IPS-18a (cell line): ENCODE measurements around the gene MFN1.
"Not testable (repeated sequence)": the region's sequence is repeated elsewhere in the genome, so short reads cannot be mapped to it uniquely, and the experiment has no call there.

Experiments used
- H3K27ac ChIP-seq: one replicate; pipeline ENCODE4 v1.5.1; 2013; ENCODE audit warnings: low read length
- H3K27me3 ChIP-seq: one replicate; pipeline ENCODE4 v1.6.1; 2013; ENCODE audit warnings: mild to moderate bottlenecking, low read length; ENCODE audit not compliant: control insufficient read depth, insufficient read depth
- H3K36me3 ChIP-seq: one replicate; pipeline ENCODE4 v1.6.1; 2013; ENCODE audit warnings: low read depth, low read length; ENCODE audit not compliant: control insufficient read depth
- H3K4me1 ChIP-seq: one replicate; pipeline ENCODE4 v1.6.1; 2013; ENCODE audit warnings: low read depth, low read length; ENCODE audit not compliant: control insufficient read depth
- H3K4me3 ChIP-seq: one replicate; pipeline ENCODE4 v1.5.1; 2013; ENCODE audit warnings: low read length
- H3K9ac ChIP-seq: one replicate; pipeline ENCODE4 v1.6.1; 2013; ENCODE audit warnings: mild to moderate bottlenecking, low read length, moderate library complexity
- H3K9me3 ChIP-seq: one replicate; pipeline ENCODE4 v1.6.1; 2013; ENCODE audit warnings: low read depth, low read length; ENCODE audit not compliant: control insufficient read depth

The MFN1 gene

GRCh38 chr3:179347345-179348194 is at the start of gene MFN1:
Gene MFN1 (plus strand): TSS chr3:179347709. CDS start chr3:179348852, 1,143 bp downstream.
- H3K27ac ChIP-seq: no peak within 1 kb of the TSS
- H3K4me3 ChIP-seq: peak within 1 kb of the TSS; percentile 82
- no peaks in the 10 kb centered on the region for H3K27me3 ChIP-seq
- peak within 1 kb of the TSS; percentile 53 for H3K9ac ChIP-seq
- H3K4me1 ChIP-seq: peaks cover 7% of the 10 kb centered on the region
- H3K36me3 ChIP-seq: peaks cover 16% of the 10 kb centered on the region
- H3K9me3 ChIP-seq: no peaks in the 10 kb centered on the region

GRCh38 chr3:179297971-179298725 is 49.4 kb upstream of the MFN1 start:
- no peak overlapping the region for H3K9ac ChIP-seq
- H3K4me1 ChIP-seq: peaks cover 5% of the 10 kb centered on the region
- no peaks in the 10 kb centered on the region for H3K36me3 ChIP-seq
- H3K27ac ChIP-seq: no peak overlapping the region
- H3K4me3 ChIP-seq: no peak overlapping the region
- no peaks in the 10 kb centered on the region for H3K27me3 ChIP-seq
- H3K9me3 ChIP-seq: no peaks in the 10 kb centered on the region

GRCh38 chr3:179299316-179299715 is 48.2 kb upstream of the MFN1 start:
- no peak overlapping the region for H3K9ac ChIP-seq
- H3K27me3 ChIP-seq: no peaks in the 10 kb centered on the region
- no peaks in the 10 kb centered on the region for H3K9me3 ChIP-seq
- H3K36me3 ChIP-seq: no peaks in the 10 kb centered on the region
- H3K27ac ChIP-seq: no peak overlapping the region
- peaks cover 5% of the 10 kb centered on the region for H3K4me1 ChIP-seq
- H3K4me3 ChIP-seq: no peak overlapping the region

GRCh38 chr3:179299999-179300613 is 47.4 kb upstream of the MFN1 start:
- Histone ChIP-seq H3K36me3 (no peaks in the 10 kb centered on the region), H3K4me3 (no peak overlapping the region), H3K27me3 (no peaks in the 10 kb centered on the region), H3K9me3 (no peaks in the 10 kb centered on the region), H3K9ac (no peak overlapping the region), H3K4me1 (peaks cover 5% of the 10 kb centered on the region), H3K27ac (no peak overlapping the region)

GRCh38 chr3:179301645-179302044 is 45.9 kb upstream of the MFN1 start:
- Histone ChIP-seq H3K27me3 (no peaks in the 10 kb centered on the region), H3K4me3 (no peak overlapping the region), H3K4me1 (no peaks in the 10 kb centered on the region), H3K9ac (no peak overlapping the region), H3K36me3 (no peaks in the 10 kb centered on the region), H3K9me3 (no peaks in the 10 kb centered on the region), H3K27ac (no peak overlapping the region)

GRCh38 chr3:179302111-179302510 is 45.4 kb upstream of the MFN1 start:
- Histone ChIP-seq H3K4me1 (no peaks in the 10 kb centered on the region), H3K4me3 (no peak overlapping the region), H3K9ac (no peak overlapping the region), H3K36me3 (no peaks in the 10 kb centered on the region), H3K27ac (no peak overlapping the region), H3K27me3 (no peaks in the 10 kb centered on the region), H3K9me3 (no peaks in the 10 kb centered on the region)

GRCh38 chr3:179304605-179305004 is 42.9 kb upstream of the MFN1 start:
- Histone ChIP-seq H3K27me3 (no peaks in the 10 kb centered on the region), H3K36me3 (no peaks in the 10 kb centered on the region), H3K9ac (no peak overlapping the region), H3K9me3 (no peaks in the 10 kb centered on the region), H3K4me3 (no peak overlapping the region), H3K4me1 (no peaks in the 10 kb centered on the region), H3K27ac (no peak overlapping the region)

GRCh38 chr3:179307362-179307761 is 40.1 kb upstream of the MFN1 start:
- not testable (repeated sequence) for H3K27me3 ChIP-seq, H3K4me1 ChIP-seq, H3K9me3 ChIP-seq, H3K27ac ChIP-seq, H3K36me3 ChIP-seq, H3K9ac ChIP-seq, H3K4me3 ChIP-seq

GRCh38 chr3:179308001-179308400 is 39.5 kb upstream of the MFN1 start:
- Histone ChIP-seq H3K9me3 (no peaks in the 10 kb centered on the region), H3K27me3 (no peaks in the 10 kb centered on the region), H3K9ac (no peak overlapping the region), H3K36me3 (no peaks in the 10 kb centered on the region), H3K27ac (no peak overlapping the region), H3K4me1 (no peaks in the 10 kb centered on the region), H3K4me3 (no peak overlapping the region)

- Histone ChIP-seq H3K4me1 (no peaks in the 10 kb centered on the region), H3K27ac (no peak overlapping the region), H3K9ac (no peak overlapping the region), H3K9me3 (no peaks in the 10 kb centered on the region), H3K27me3 (no peaks in the 10 kb centered on the region), H3K36me3 (no peaks in the 10 kb centered on the region), H3K4me3 (no peak overlapping the region)
These were observed 38.1 kb upstream of the MFN1 start for GRCh38 chr3:179309225-179310078.

- H3K4me3 ChIP-seq: no peak overlapping the region
- H3K36me3 ChIP-seq: no peaks in the 10 kb centered on the region
- no peak overlapping the region for H3K9ac ChIP-seq
- H3K9me3 ChIP-seq: no peaks in the 10 kb centered on the region
- H3K27ac ChIP-seq: no peak overlapping the region
- H3K4me1 ChIP-seq: peaks cover 9% of the 10 kb centered on the region
- peaks cover 10% of the 10 kb centered on the region for H3K27me3 ChIP-seq
These were observed 28.6 kb upstream of the MFN1 start for GRCh38 chr3:179318876-179319275.
